Inflammatory macrophage treated with lipopolysaccharide for 1 hour (primary cell): ENCODE data around the gene SNX27.
A peak's percentile ranks its signal among the peaks of the same experiment; 100 is the strongest.
"Not testable (repeated sequence)": the region's sequence is repeated elsewhere in the genome, so short reads cannot be mapped to it uniquely, and the experiment has no call there.

Experiments
- DNase-seq, 2 donors: peaks; one replicate each; pipeline ENCODE4 v3.0.0-alpha.2; 2020 to 2022

SNX27 gene

GRCh38 chr1:151643085-151643484 lies 31.2 kb downstream of the SNX27 start:
- DNase-seq = not testable (repeated sequence)

- DNase-seq = no peak
Observed at GRCh38 chr1:151644001-151644400, 32.2 kb downstream of the SNX27 start.

GRCh38 chr1:151653397-151653796 lies 41.5 kb downstream of the SNX27 start:
- DNase-seq = peak; percentile 23 to 31

GRCh38 chr1:151655371-151655770 lies 43.5 kb downstream of the SNX27 start:
- DNase-seq = peak; percentile 13 to 22

- DNase-seq = peak; percentile 43 to 49
Observed at GRCh38 chr1:151661751-151662150, 49.9 kb downstream of the SNX27 start.

- no peak for DNase-seq
Observed at GRCh38 chr1:151668090-151668489, 56.2 kb downstream of the SNX27 start.

- DNase-seq = not testable (repeated sequence)
Observed at GRCh38 chr1:151670036-151670675, 58.3 kb downstream of the SNX27 start.

GRCh38 chr1:151673407-151673806 lies 61.6 kb downstream of the SNX27 start:
- no peak for DNase-seq

- no peak for DNase-seq
Observed at GRCh38 chr1:151680391-151680790, 68.5 kb downstream of the SNX27 start.

- no peak for DNase-seq
Observed at GRCh38 chr1:151680826-151681225, 69.0 kb downstream of the SNX27 start.

GRCh38 chr1:151681923-151682322 lies 70.1 kb downstream of the SNX27 start:
- no peak for DNase-seq

GRCh38 chr1:151682901-151683300 lies 71.1 kb downstream of the SNX27 start:
- peak in 1 of 2 donors; percentile 68 for DNase-seq

GRCh38 chr1:151684128-151684527 lies 72.3 kb downstream of the SNX27 start:
- no peak for DNase-seq

GRCh38 chr1:151686561-151686960 lies 74.7 kb downstream of the SNX27 start:
- DNase-seq = no peak

GRCh38 chr1:151689494-151689893 lies 77.6 kb downstream of the SNX27 start:
- DNase-seq = no peak

GRCh38 chr1:151692226-151692625 lies 80.4 kb downstream of the SNX27 start:
- DNase-seq = peak in 1 of 2 donors; percentile 34

- DNase-seq = no peak
Observed at GRCh38 chr1:151693057-151693651, 81.3 kb downstream of the SNX27 start.

GRCh38 chr1:151701515-151701914 lies 89.7 kb downstream of the SNX27 start:
- no peak for DNase-seq

- no peak for DNase-seq
Observed at GRCh38 chr1:151702936-151703335, 91.1 kb downstream of the SNX27 start.

- DNase-seq = no peak
Observed at GRCh38 chr1:151703813-151704212, 92.0 kb downstream of the SNX27 start.

- no peak for DNase-seq
Observed at GRCh38 chr1:151704246-151704645, 92.4 kb downstream of the SNX27 start.

- no peak for DNase-seq
Observed at GRCh38 chr1:151705146-151705545, 93.3 kb downstream of the SNX27 start.

GRCh38 chr1:151705753-151706463 lies 94.1 kb downstream of the SNX27 start:
- DNase-seq = no peak
